Measurements from ENCODE around the gene RAVER2.

The RAVER2 gene

GRCh38 chr1:64847666-64848065 lies 102.8 kb downstream of the RAVER2 start:
- DNase-seq (ENCODE audit: low read depth), result no peak

GRCh38 chr1:64848136-64848535 lies 103.3 kb downstream of the RAVER2 start:
- no peak for DNase-seq (ENCODE audit: low read depth)

DNA sequence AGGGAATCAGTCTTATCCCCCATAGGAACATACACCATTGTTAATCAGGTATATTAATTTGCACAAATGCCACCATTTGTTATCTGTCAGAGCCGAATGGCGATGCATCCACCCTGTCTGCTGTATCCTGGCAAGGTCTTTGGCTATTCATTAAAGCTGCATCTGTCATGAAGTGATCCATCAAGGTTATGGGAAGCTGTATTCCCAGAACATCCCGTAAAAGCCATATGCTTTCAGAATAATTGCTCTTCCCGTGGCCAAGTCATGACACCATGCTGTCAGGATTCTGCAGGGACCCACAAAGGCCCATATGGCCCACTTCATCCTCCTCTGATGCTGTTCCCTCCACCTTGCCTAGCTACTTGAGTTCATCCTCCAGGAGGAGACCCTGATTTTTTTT lies 103.9 kb downstream of the RAVER2 start:
- DNase-seq (ENCODE audit: low read depth), result no peak

- no peak for DNase-seq (ENCODE audit: low read depth)
Measured at GRCh38 chr1:64849942-64850341, 105.1 kb downstream of the RAVER2 start.

DNA sequence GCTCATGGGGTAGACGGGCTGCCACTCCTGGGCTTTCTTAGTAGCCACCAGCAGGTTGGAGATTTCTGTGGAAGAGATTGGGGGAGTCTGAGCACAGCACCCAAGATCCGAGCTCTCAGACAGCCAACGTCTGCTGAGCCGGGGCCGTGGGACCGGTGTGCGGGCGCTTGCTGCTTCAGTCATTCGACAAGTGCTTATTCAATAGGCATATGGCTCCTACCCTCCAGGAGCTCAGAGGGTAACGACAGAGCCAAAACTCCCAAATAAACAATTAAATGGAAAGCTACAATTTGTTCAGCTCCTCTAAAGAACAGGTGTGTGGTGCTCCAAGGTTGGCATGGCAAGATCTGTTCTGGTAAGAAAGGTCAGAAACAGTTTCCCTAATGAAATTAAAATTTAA lies 106.0 kb downstream of the RAVER2 start:
- no peak for DNase-seq (ENCODE audit: low read depth)

DNA sequence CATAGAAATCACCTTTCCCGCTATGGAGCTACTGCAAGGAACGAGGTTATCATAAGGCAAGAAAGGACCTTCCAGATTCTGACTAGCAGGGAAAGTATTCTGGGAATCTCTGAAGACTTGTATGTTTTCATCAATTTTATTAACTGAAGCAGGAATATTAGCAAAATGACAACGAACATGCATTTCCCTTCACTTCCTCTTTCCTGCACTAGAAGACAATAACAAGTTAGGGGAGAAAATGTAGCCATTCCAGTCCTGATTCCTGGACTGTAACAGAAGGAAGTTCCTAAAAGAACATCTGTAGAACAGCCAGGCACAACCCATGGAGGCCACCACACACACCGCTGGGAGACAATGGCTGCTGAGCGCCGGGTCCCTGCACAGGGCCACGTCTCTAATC lies 106.8 kb downstream of the RAVER2 start:
- DNase-seq (ENCODE audit: low read depth), result no peak

DNA sequence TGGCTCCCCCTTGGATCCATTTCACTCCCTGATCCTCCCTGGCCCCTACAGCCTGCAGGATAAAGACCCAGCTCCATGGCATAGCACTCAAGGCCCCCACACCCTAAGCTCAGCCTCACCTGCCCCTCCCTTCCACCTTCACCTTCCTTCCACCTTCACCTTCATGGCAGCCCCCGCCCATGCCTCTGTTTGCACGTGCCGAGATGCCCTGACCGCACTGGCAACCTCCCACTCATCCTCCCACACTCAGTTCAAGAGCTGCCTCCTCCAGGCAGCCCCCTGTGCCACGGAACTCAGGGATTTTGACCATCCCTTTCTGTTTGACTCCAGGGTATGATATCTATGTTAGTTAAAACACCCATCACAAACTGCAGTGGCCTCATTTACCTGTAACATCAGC lies 109.8 kb downstream of the RAVER2 start:
- no peak for DNase-seq (ENCODE audit: low read depth)

DNA sequence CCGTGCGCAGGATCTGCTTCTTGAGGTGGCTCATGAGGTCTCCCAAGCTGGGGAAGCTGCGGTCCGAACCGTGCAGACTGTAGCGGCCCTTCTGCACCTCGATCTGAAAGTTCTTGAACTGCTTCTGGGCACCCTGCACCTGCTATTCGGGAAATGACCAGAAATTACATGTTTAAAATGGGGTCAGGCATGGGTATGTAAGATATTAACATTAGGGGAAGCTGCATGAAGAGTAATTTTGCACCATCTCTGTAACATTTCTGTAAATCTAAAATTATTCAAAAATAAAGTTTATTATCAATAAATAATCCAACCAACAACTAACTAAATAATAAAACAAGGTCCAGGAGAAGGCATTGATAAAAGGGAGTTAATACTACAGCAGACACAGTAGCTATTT lies 110.7 kb downstream of the RAVER2 start:
- DNase-seq (ENCODE audit: low read depth), result no peak

GRCh38 chr1:64856553-64856952 lies 111.7 kb downstream of the RAVER2 start:
- DNase-seq (ENCODE audit: low read depth), result no peak

DNA sequence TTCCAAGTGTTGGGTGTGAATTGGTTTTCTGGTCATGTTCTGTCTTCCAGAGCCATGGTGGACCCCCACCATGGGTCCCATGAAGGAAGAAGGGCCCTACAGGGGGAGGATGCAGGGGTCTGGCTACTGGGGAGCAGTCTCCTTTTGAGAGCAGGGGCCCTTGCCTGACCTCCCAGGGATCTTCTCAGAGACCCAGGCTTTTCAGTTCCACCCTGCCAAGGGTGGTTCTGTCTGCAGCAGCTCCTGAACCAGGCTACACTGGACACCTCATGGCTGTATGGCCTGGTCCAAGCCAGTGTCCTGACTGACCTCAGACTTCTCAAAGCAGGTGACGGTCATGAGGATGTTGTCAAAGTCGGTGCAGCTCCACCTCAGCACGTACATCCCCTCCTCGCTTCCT lies 112.5 kb downstream of the RAVER2 start:
- DNase-seq (ENCODE audit: low read depth), result no peak

GRCh38 chr1:64861611-64862010 lies 116.7 kb downstream of the RAVER2 start:
- no peak for DNase-seq (ENCODE audit: low read depth)

DNA sequence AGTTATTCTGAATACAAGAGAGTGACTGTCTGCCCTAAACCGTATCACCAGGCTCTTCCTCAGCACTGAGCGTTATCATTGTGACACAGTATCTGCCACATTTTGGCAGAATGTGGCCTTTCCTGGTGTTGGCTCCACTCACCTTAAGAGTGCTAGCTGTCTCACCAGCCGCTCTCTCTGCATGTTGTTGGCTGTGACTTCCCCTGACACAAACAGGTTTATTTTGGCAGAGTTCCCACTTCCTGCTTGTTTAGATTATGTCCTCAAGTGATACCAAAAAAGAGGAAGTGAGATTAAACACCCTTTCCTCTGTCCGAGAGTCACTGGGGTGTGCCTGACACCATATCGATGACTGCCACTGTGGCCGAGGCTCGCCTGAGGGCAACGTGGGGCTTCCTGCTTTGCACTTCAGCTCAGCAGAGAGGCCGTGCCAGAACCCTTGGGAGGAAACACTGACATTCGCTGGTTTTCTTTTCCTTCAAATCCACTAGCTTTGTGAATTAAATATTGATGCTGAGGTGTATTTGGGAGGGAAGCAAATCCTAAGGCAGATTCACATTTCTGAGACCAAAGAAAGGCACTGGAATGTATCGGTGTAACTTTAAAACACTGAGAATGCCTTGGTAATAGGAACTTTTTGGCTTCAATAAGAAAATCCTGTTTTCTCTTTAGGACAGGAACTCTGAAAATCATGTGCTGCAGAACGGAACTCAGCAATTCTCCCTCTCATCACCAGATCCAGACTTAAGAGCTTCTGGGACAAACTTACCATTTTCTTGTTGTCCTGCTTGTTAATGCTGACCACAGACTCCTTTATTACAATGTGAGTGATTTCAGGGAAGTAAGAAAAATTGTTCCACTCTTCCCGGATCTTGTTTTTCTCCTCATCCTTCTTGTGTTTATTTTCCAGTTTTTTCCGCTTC lies 119.4 kb downstream of the RAVER2 start:
- peak; percentile 9 for DNase-seq (ENCODE audit: low read depth)

DNA sequence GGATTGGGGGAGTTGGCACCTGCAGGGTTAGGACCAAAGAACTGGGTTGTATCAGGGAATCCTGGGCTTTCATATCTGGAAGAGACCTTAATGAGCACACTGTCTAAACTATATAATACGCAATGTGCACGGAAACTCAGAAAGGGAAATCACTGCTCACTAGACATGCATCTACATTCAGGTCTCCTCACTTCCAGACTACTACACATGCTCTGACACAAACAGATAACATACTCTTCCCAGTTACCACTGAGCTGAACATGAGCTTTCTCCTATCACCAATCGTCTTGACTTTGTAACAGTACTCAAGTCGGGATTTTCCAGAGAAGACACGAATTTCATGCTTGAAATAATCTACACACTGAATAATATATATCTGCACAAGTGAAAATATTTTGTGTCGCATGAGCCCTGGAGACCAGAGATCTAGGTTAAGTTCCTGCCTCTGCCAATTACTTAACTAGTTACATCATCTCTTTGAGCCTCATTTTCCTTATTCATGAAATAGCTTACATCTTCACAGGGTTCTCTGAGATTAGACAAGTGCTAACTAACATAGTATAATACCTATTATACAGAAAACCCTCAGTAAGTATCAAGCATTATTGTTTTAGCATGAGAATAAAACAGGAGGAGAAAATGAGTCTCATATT lies 120.4 kb downstream of the RAVER2 start:
- no peak for DNase-seq (ENCODE audit: low read depth)

DNA sequence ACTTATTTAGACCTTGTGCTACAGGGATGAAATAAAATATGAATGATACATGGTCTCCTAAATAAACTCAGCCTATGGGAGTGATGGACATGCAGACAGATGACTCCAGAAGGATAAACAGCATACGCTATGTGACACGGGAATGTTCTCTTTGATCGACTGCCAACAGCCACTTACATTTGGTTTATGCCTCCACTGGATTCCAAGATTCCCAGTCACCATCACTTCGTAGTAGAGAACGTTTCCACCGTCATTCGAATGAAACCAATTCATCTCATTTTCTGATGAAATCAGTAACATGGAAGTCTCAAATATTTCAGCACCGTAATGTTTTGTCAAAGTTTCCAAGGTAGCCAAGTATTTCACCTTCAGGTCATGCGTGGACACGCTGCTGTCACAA lies 121.8 kb downstream of the RAVER2 start:
- no peak for DNase-seq (ENCODE audit: low read depth)

- DNase-seq (ENCODE audit: low read depth), result no peak
Measured at GRCh38 chr1:64867266-64867665, 122.4 kb downstream of the RAVER2 start.

DNA sequence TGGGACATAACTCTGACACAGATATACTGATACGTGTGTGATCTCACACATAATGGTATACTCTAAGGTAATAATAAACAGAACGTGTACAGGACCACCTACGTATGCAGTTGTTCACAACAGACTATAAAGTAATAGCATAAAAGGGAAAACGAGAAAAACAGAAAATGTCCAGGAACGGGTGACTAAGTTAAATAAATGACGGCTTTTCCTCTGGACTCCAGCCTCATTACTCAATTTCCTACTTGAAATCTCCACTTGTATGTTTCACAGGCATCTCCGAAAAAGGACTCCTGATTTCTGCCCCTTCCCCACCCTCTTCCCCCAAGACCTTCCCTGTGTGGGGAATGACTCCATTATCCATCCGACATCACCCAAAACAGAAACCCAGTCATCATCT lies 126.4 kb downstream of the RAVER2 start:
- DNase-seq (ENCODE audit: low read depth), result no peak

GRCh38 chr1:64872067-64872466 lies 127.2 kb downstream of the RAVER2 start:
- DNase-seq (ENCODE audit: low read depth), result no peak

- DNase-seq (ENCODE audit: low read depth), result no peak
Measured at GRCh38 chr1:64873576-64873975, 128.7 kb downstream of the RAVER2 start.

DNA sequence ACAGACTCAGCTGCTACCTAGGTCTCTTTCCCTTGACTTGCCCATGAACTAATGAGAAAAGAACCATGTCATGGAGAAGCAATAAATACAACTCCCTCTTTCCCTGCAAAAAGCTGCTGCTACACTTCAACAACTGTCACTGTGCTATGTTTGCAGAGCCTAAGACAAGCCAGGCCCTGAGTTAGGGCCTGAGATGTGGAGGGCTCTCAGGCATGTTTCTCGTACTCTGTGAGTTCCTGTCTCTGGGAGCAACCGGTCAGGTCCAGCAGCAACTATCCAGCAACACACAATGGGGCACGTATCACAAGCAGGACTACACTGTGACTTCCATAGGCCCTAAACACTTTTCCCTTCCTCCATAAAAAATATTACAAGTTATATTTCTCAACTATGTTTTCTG lies 129.8 kb downstream of the RAVER2 start:
- DNase-seq (ENCODE audit: low read depth), result no peak

DNA sequence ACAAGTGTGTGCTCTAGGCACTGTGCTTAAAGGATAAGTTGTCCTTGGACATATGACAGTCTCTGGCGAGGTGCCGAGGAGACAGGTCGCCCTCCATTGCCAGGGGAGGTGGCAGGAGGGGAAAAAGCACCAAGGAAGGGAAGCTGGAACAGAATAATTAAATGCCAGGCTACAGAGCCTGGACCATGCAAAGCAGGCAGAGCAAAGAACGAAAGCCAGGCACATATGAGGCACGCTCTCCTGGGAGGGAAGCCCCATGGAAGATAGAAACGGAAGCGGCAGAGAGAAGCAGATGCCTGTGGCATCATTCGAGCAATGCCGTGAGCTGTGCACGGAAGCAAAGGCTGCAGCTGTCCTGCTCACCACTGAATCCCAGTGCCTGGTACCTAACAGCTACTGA lies 130.2 kb downstream of the RAVER2 start:
- DNase-seq (ENCODE audit: low read depth), result no peak

GRCh38 chr1:64875606-64876005 lies 130.7 kb downstream of the RAVER2 start:
- no peak for DNase-seq (ENCODE audit: low read depth)

GRCh38 chr1:64877151-64877550 lies 132.3 kb downstream of the RAVER2 start:
- no peak for DNase-seq (ENCODE audit: low read depth)

GRCh38 chr1:64877598-64877997 lies 132.7 kb downstream of the RAVER2 start:
- DNase-seq (ENCODE audit: low read depth), result no peak

GRCh38 chr1:64878090-64878489 lies 133.2 kb downstream of the RAVER2 start:
- DNase-seq (ENCODE audit: low read depth), result no peak

All from stimulated activated CD8-positive, alpha-beta memory T cell treated with anti-CD3 and anti-CD28 coated beads, Interleukin-7, amount 100 ng/mL, for 24 hours (primary cell).